OCI-LY3 (cell line): ENCODE data around the gene GALR3.

Source experiments
- H2AFZ ChIP-seq: fragments of 200-600, 300-600 bp; shearing (Covaris generic); 2 replicates; pipeline ENCODE4 v1.6.0; 2014; ENCODE audit warnings: antibody characterized with exemption, low read depth, low read length
- H3K27ac ChIP-seq: fragments of 200-600, 300-600 bp; sonication (generic); 2 replicates; pipeline ENCODE4 v1.5.1; 2014; ENCODE audit warnings: mild to moderate bottlenecking, low read length, moderate library complexity, mixed read lengths
- H3K27me3 ChIP-seq: fragments of 200-600, 300-600 bp; sonication (generic); 2 replicates; pipeline ENCODE4 v1.6.1; 2014; ENCODE audit warnings: low read depth, low read length, mixed read lengths
- H3K36me3 ChIP-seq: fragments of 200-600, 300-600 bp; sonication (generic); replicated peaks from 2 replicates; pipeline ENCODE3; 2014; ENCODE audit warnings: low read depth, low read length, mixed read lengths
- H3K4me1 ChIP-seq: fragments of 300-600, 200-600 bp; sonication (generic); 2 replicates; pipeline ENCODE4 v1.6.1; 2014; ENCODE audit warnings: low read length, mixed read lengths
- H3K4me2 ChIP-seq: fragments of 200-600, 300-600 bp; sonication (generic); 2 replicates; pipeline ENCODE4 v1.6.1; 2014; ENCODE audit warnings: low read length, mixed read lengths
- H3K4me3 ChIP-seq: fragments of 300-600, 200-600 bp; sonication (generic); 2 replicates; pipeline ENCODE4 v1.5.1; 2014; ENCODE audit warnings: antibody characterized with exemption, mild to moderate bottlenecking, low read length, moderate library complexity
- H3K79me2 ChIP-seq: fragments of 300-600, 200-600 bp; shearing (Covaris generic); 2 replicates; pipeline ENCODE4 v1.6.1; 2014; ENCODE audit warnings: mild to moderate bottlenecking, low read length, mixed read lengths
- H3K9ac ChIP-seq: fragments of 300-600, 200-600 bp; shearing (Covaris generic); 2 replicates; pipeline ENCODE4 v1.6.0; 2014; ENCODE audit warnings: mild to moderate bottlenecking, low read length, moderate library complexity
- H3K9me3 ChIP-seq: fragments of 200-600, 300-600 bp; shearing (Covaris generic); 2 replicates; pipeline ENCODE4 v1.6.1; 2014; ENCODE audit warnings: low read length, mixed read lengths; ENCODE audit not compliant: insufficient read depth
- H4K20me1 ChIP-seq: fragments of 200-600, 300-600 bp; sonication (generic); 2 replicates; pipeline ENCODE4 v1.6.1; 2016; ENCODE audit warnings: low read length, mixed read lengths; ENCODE audit not compliant: insufficient read depth
- CTCF ChIP-seq: fragments of 200-600, 300-600 bp; sonication (generic); IDR thresholded peaks from 2 replicates; pipeline ENCODE4 v1.5.1; 2014; ENCODE audit warnings: antibody characterized with exemption, low read length, low read depth
- EZH2phosphoT487 ChIP-seq: fragments of 200-600 bp; shearing (Covaris generic); IDR thresholded peaks from 2 replicates; pipeline ENCODE4 v1.6.1; 2018; ENCODE audit warnings: antibody characterized with exemption, mixed run types, low read depth

GALR3 gene

GRCh38 chr22:37818409-37819104, 4.6 kb upstream of the GALR3 start:
- Histone ChIP-seq H4K20me1 (no peaks in the 10 kb centered on the region), H3K27ac (no peak overlapping the region), H3K9ac (no peak overlapping the region), H3K4me2 (no peak overlapping the region), H3K27me3 (no peaks in the 10 kb centered on the region), H3K79me2 (no peaks in the 10 kb centered on the region), H3K4me1 (peaks cover 4% of the 10 kb centered on the region; the same call in 1 of the 2 replicates), H3K4me3 (no peak overlapping the region), H2AFZ (no peak overlapping the region), H3K36me3 (no peaks in the 10 kb centered on the region), H3K9me3 (no peaks in the 10 kb centered on the region)
- TF ChIP-seq CTCF: no peak
- TF ChIP-seq EZH2phosphoT487: no peak

GRCh38 chr22:37819105-37819433, 4.1 kb upstream of the GALR3 start:
- no peak overlapping the region for H3K27ac ChIP-seq
- H3K27me3 ChIP-seq: no peaks in the 10 kb centered on the region
- no peaks in the 10 kb centered on the region for H4K20me1 ChIP-seq
- no peaks in the 10 kb centered on the region for H3K79me2 ChIP-seq
- H3K4me3 ChIP-seq: no peak overlapping the region
- no peak overlapping the region for H2AFZ ChIP-seq
- H3K9me3 ChIP-seq: no peaks in the 10 kb centered on the region
- H3K36me3 ChIP-seq: no peaks in the 10 kb centered on the region
- H3K4me1 ChIP-seq: peaks cover 4% of the 10 kb centered on the region; the same call in 1 of the 2 replicates
- no peak overlapping the region for H3K9ac ChIP-seq
- TF ChIP-seq CTCF (no peak), EZH2phosphoT487 (no peak)
- H3K4me2 ChIP-seq: no peak overlapping the region

GRCh38 chr22:37820350-37820749, 2.8 kb upstream of the GALR3 start:
- H2AFZ ChIP-seq: no peak overlapping the region
- TF ChIP-seq CTCF (no peak), EZH2phosphoT487 (no peak)
- H3K4me1 ChIP-seq: peaks cover 4% of the 10 kb centered on the region; the same call in 1 of the 2 replicates
- no peaks in the 10 kb centered on the region for H4K20me1 ChIP-seq
- H3K9me3 ChIP-seq: no peaks in the 10 kb centered on the region
- H3K27me3 ChIP-seq: no peaks in the 10 kb centered on the region
- no peak overlapping the region for H3K9ac ChIP-seq
- H3K4me2 ChIP-seq: no peak overlapping the region
- no peaks in the 10 kb centered on the region for H3K36me3 ChIP-seq
- no peak overlapping the region for H3K27ac ChIP-seq
- no peaks in the 10 kb centered on the region for H3K79me2 ChIP-seq
- no peak overlapping the region for H3K4me3 ChIP-seq

- Histone ChIP-seq H3K27ac (no peak overlapping the region), H3K79me2 (no peaks in the 10 kb centered on the region), H3K36me3 (no peaks in the 10 kb centered on the region), H3K9ac (no peak overlapping the region), H3K27me3 (no peaks in the 10 kb centered on the region), H3K4me3 (no peak overlapping the region), H4K20me1 (no peaks in the 10 kb centered on the region), H2AFZ (no peak overlapping the region), H3K4me1 (peaks cover 4% of the 10 kb centered on the region; the same call in 1 of the 2 replicates), H3K4me2 (no peak overlapping the region), H3K9me3 (no peaks in the 10 kb centered on the region)
- no peak for TF ChIP-seq EZH2phosphoT487
- no peak for TF ChIP-seq CTCF
These were observed 926 bp upstream of the GALR3 start for GRCh38 chr22:37822079-37822833.
